ENCODE measurements around the gene HDAC4. TPM values are rescaled to one million over a fixed set of nuclear protein-coding genes. Genes with fewer than 3 reads are reported as not detected.

The HDAC4 gene
- total RNA-seq, 1 experiment from 2014 or later: 44.4 TPM

- H3K27me3 Mint-ChIP-seq (ENCODE audit: low read depth): no peaks in the 10 kb centered on the region
- no peaks in the 10 kb centered on the region for H3K9me3 Mint-ChIP-seq
- DNase-seq (ENCODE audit: low spot score) (no peak), ATAC-seq (no peak)
- TF ChIP-seq NFYB (CRISPR knock-in tag; conservative IDR thresholded peaks at IDR 0.05; ENCODE audit: low read depth) (no peak), ERG (CRISPR knock-in tag; IDR thresholded peaks at IDR 0.05) (no peak), NFATC4 (CRISPR knock-in tag; IDR thresholded peaks at IDR 0.05) (no peak), ZNF138 (CRISPR knock-in tag; conservative IDR thresholded peaks at IDR 0.05) (no peak), FOXP1 (CRISPR knock-in tag; IDR thresholded peaks at IDR 0.05; ENCODE audit: borderline replicate concordance) (no peak), ZNF671 (CRISPR knock-in tag; IDR thresholded peaks at IDR 0.05) (no peak)
- no peaks in the 10 kb centered on the region for H3K4me1 Mint-ChIP-seq
- 0 out of 2 replicates have a peak, but pooled peaks cover under 1% of the 10 kb centered on the region for H3K36me3 Mint-ChIP-seq
- ChIA-PET CTCF (no interaction called here), POLR2A (no interaction called here)
- peak overlapping the region; percentile 83; the same call in 1 of the 2 replicates for H3K27ac Mint-ChIP-seq
- no peak overlapping the region for H3K4me3 Mint-ChIP-seq
These were observed 314.3 kb downstream of the HDAC4 start for GRCh38 chr2:239086325-239087020.

- ChIA-PET POLR2A (interaction anchor here (0.8 kb wide), 1 partner anchor 44 kb away, joined by 3 read pairs; no protein-coding TSS in a partner anchor), CTCF (interaction anchor here (0.8 kb wide), 1 partner anchor 12 kb away, joined by 3 read pairs; no protein-coding TSS in a partner anchor)
- no peak for TF ChIP-seq AR (CRISPR knock-in tag; IDR thresholded peaks at IDR 0.05)
- no peak for TF ChIP-seq SOX15 (CRISPR knock-in tag; IDR thresholded peaks at IDR 0.05)
- no peak for TF ChIP-seq ZMAT4 (CRISPR knock-in tag; IDR thresholded peaks at IDR 0.05)
- no peak for TF ChIP-seq FOXJ3 (CRISPR knock-in tag; IDR thresholded peaks at IDR 0.05; ENCODE audit: borderline replicate concordance)
- TF ChIP-seq CREB1 (CRISPR knock-in tag; IDR thresholded peaks at IDR 0.05): no peak
- TF ChIP-seq NR3C1 (CRISPR knock-in tag; conservative IDR thresholded peaks at IDR 0.05; ENCODE audit: low read depth): no peak
- no peak for TF ChIP-seq ZNF281 (CRISPR knock-in tag; IDR thresholded peaks at IDR 0.05)
- TF ChIP-seq NR1H2 (CRISPR knock-in tag; IDR thresholded peaks at IDR 0.05): no peak
- TF ChIP-seq AFF4 (CRISPR knock-in tag; IDR thresholded peaks at IDR 0.05; ENCODE audit: borderline replicate concordance): no peak
- no peak for TF ChIP-seq PRRX2 (CRISPR knock-in tag; IDR thresholded peaks at IDR 0.05)
- TF ChIP-seq NFE2L1 (CRISPR knock-in tag; IDR thresholded peaks at IDR 0.05): no peak
- no peak for TF ChIP-seq JUN (CRISPR knock-in tag; IDR thresholded peaks at IDR 0.05)
- TF ChIP-seq GABPB1 (CRISPR knock-in tag; IDR thresholded peaks at IDR 0.05): no peak
These were observed 315.4 kb downstream of the HDAC4 start for GRCh38 chr2:239085201-239085992.

More at GRCh38 chr2:239085201-239085992, 315.4 kb downstream of the HDAC4 start:
- no peaks in the 10 kb centered on the region for H3K9me3 Mint-ChIP-seq
- DNase-seq (ENCODE audit: low spot score) (no peak), ATAC-seq (no peak)
- H3K4me1 Mint-ChIP-seq: no peaks in the 10 kb centered on the region
- H3K4me3 Mint-ChIP-seq: no peak overlapping the region
- H3K27ac Mint-ChIP-seq: no peak overlapping the region
- H3K27me3 Mint-ChIP-seq (ENCODE audit: low read depth): no peaks in the 10 kb centered on the region
- peaks cover 8% of the 10 kb centered on the region; the same call in 1 of the 2 replicates for H3K36me3 Mint-ChIP-seq

Measured in WTC11 (cell line).